Type B pancreatic cell (in vitro differentiated cells): Measurements from ENCODE around the gene GRIN2B. TPM values are rescaled to one million over a fixed set of nuclear protein-coding genes. Genes with fewer than 3 reads are reported as not detected.

ENCODE experiments used
- DNase-seq: peaks from one replicate; pipeline ENCODE4 v3.0.0; 2021; ENCODE audit warnings: mixed read lengths; ENCODE audit not compliant: unreplicated experiment; ENCODE audit errors: extremely low spot score
- H3K27ac Mint-ChIP-seq: 2 replicates; pipeline ENCODE4 v1.8.0; 2021; ENCODE audit warnings: mild to moderate bottlenecking, mixed read lengths
- H3K27me3 Mint-ChIP-seq: 2 replicates; pipeline ENCODE4 v1.8.0; 2021; ENCODE audit warnings: mixed read lengths
- H3K36me3 Mint-ChIP-seq: 2 replicates; pipeline ENCODE4 v1.8.0; 2021; ENCODE audit warnings: mixed read lengths
- H3K4me1 Mint-ChIP-seq: one replicate; pipeline ENCODE4 v1.8.0; 2021; ENCODE audit warnings: mixed read lengths; ENCODE audit not compliant: unreplicated experiment
- H3K4me3 Mint-ChIP-seq: 2 replicates; pipeline ENCODE4 v1.8.0; 2021; ENCODE audit warnings: mild to moderate bottlenecking, mixed read lengths
- H3K9me3 Mint-ChIP-seq: 2 replicates; pipeline ENCODE4 v1.8.0; 2021; ENCODE audit warnings: mixed read lengths
- total RNA-seq: library from RNA; stranded (reverse); gene quantifications from 2 replicates; pipeline ENCODE4 v1.2.1, GENCODE V29; 2021; ENCODE audit warnings: low replicate concordance
- TF ChIP-seq, protein P1 (sequence below): fragments of 200-600 bp; sonication (generic); conservative IDR thresholded peaks from 2 replicates; pipeline ENCODE4 v1.5.0; 2021; ENCODE audit warnings: antibody characterized with exemption, mild to moderate bottlenecking

Gene GRIN2B
- total RNA-seq, 1 donor from 2014 or later, result 1.6 TPM

DNA sequence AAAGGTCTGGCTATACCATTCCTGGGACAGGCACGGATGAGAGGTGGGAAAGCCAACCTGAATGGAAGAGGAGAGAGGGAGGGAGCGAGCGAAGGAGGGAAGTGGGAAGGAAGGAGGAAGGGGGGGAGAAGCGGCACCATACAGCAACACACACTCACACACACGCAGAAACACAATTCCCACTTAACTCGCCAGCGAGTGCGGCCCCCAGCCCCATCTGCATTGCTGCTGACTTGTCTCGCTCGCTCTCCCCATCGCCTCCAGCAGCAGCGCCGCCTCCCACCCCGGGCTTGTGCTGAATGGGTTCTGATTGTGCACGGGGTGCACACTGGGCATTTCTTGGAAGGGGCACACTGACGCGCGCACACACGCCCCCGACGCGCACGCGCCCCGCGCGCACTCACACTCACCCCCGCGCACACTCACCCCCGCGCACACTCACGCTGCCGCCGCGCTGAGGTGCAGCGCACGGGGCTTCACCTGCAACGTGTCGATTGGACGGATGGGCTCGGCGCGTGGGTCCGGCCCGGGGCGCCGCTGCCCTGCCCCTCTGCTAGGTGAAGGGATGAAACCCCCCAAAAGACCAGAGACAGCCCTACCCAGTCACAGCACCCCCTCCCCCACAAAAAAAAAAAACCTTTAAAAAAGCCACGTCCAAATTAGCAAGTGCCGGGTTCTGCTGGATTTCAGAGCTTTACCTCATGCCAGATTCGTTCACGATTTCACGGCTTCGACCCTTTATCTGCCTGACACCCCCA, 685 bp downstream of the GRIN2B start:
- DNase-seq, result no peak
- Mint-ChIP-seq H3K27ac (peak overlapping the region; percentile 37), H3K27me3 (peaks cover 89% of the 10 kb centered on the region), H3K36me3 (peaks cover 3% of the 10 kb centered on the region), H3K4me3 (peak overlapping the region; percentile 92), H3K9me3 (no peaks in the 10 kb centered on the region), H3K4me1 (no peaks in the 10 kb centered on the region)
- TF ChIP-seq, protein P1, sequence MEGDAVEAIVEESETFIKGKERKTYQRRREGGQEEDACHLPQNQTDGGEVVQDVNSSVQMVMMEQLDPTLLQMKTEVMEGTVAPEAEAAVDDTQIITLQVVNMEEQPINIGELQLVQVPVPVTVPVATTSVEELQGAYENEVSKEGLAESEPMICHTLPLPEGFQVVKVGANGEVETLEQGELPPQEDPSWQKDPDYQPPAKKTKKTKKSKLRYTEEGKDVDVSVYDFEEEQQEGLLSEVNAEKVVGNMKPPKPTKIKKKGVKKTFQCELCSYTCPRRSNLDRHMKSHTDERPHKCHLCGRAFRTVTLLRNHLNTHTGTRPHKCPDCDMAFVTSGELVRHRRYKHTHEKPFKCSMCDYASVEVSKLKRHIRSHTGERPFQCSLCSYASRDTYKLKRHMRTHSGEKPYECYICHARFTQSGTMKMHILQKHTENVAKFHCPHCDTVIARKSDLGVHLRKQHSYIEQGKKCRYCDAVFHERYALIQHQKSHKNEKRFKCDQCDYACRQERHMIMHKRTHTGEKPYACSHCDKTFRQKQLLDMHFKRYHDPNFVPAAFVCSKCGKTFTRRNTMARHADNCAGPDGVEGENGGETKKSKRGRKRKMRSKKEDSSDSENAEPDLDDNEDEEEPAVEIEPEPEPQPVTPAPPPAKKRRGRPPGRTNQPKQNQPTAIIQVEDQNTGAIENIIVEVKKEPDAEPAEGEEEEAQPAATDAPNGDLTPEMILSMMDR, result no peak

DNA sequence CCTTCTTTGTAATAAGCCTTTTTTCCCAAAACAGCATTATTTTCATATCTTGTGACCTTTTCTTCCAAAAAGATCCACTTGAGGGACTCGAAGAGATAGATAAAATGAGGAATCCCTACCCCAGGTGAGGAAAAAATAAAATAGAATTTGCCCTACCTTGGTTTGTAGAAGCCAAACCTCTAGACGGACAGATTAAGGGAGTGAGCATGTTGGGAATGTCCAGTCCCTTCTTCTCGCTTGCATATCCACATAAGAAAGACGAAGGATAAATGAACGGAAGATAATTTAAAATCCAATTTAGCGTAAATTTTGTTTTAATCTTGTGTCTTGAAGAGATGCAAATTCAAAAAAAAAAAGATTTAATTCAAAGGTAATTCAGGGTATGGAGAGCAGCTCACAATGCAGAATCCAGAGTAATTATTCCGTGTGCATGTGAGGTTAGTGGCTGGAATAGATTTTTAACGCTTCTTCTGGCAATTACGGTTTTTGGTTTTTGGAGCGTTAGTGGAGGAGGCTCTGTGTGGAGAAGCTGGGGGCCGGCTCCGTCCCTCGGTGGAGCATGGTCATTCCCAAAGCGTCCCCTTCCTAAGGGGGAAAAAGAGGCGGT, 1.5 kb downstream of the GRIN2B start:
- H3K4me1 Mint-ChIP-seq, result no peaks in the 10 kb centered on the region
- TF ChIP-seq, protein P1, result no peak
- H3K9me3 Mint-ChIP-seq, result no peaks in the 10 kb centered on the region
- peaks cover 95% of the 10 kb centered on the region for H3K27me3 Mint-ChIP-seq
- H3K36me3 Mint-ChIP-seq, result peaks cover 3% of the 10 kb centered on the region
- no peak for DNase-seq
- H3K4me3 Mint-ChIP-seq, result peak overlapping the region; percentile 92
- no peak overlapping the region for H3K27ac Mint-ChIP-seq

DNA sequence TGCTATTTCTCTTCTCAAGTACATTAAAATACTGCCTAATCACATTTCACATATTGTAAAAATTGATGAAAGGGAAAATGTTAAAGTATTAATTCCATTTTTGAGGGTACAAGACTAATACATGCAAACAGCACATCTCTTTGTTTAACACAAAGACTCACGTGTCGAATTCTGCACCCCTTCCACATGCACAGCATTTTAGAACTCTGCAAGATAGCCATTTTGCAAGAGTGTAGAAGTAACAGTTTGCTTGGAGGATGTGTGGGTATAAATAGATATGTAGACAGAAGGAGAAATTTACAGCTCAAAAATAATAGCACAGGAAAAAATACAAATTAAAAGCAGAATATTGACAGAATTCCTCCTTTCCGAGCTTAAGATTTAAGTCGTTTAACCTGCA, 2.5 kb downstream of the GRIN2B start:
- no peak for DNase-seq
- no peaks in the 10 kb centered on the region for H3K9me3 Mint-ChIP-seq

DNA sequence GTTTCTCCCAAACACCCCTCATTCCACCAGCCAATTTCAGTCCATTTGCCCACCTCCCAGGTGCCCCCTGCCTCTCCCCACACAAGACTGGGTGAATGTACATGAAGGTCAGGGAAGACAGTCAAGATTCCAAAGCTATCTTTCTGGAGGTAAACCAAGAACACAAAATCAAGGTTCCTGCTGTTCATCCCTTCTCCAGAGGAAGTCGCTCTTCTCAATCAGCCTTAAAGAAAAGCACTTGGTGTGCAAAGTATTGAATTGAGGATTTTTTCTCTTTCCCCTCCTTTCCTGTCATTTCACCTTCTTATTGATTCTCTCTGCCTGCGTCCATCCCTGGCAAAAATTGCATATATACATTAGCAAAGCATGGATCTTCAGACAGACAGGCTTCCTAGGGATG, 4.5 kb downstream of the GRIN2B start:
- no peak for DNase-seq
- peaks cover 93% of the 10 kb centered on the region for H3K27me3 Mint-ChIP-seq
- peaks cover 3% of the 10 kb centered on the region for H3K36me3 Mint-ChIP-seq
- H3K4me3 Mint-ChIP-seq, result no peak overlapping the region
- H3K9me3 Mint-ChIP-seq, result no peaks in the 10 kb centered on the region
- no peaks in the 10 kb centered on the region for H3K4me1 Mint-ChIP-seq
- H3K27ac Mint-ChIP-seq, result no peak overlapping the region
- TF ChIP-seq, protein P1, result no peak

More for the DNA sequence above, 2.5 kb downstream of the GRIN2B start:
- Mint-ChIP-seq H3K4me3 (peak overlapping the region; percentile 92), H3K27ac (no peak overlapping the region), H3K4me1 (no peaks in the 10 kb centered on the region), H3K36me3 (peaks cover 3% of the 10 kb centered on the region), H3K27me3 (peaks cover 97% of the 10 kb centered on the region)
- TF ChIP-seq, protein P1, result no peak

DNA sequence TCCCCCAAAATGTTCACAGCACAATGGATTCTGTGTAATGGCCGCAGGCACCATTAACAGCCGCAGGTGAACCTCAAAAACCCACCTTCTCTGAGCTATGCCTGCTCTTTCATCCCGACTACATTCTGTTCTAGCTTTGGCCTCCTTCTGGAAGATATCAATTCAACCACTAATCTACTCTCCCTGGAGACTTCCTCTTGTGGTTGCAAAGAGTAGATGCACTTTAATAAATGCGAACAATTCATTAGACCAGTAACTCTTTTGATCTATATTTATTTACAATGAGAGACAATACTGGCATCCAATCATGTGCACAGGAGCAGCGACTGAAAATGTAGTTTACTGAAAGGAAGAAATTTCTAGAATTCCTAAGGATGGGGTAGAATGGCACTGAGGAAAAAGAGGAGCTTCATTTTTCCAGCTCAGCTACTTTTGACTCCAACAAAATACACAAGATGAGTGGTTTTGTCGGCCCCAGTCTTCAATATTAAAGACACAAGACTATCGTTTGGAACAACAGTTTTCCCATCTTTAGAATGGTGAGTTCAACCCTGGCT, 5.3 kb downstream of the GRIN2B start:
- peaks cover 93% of the 10 kb centered on the region for H3K27me3 Mint-ChIP-seq
- H3K4me3 Mint-ChIP-seq, result no peak overlapping the region
- TF ChIP-seq, protein P1, result peak; percentile 43
- no peak overlapping the region for H3K27ac Mint-ChIP-seq
- no peaks in the 10 kb centered on the region for H3K4me1 Mint-ChIP-seq
- H3K36me3 Mint-ChIP-seq, result peaks cover 3% of the 10 kb centered on the region
- no peaks in the 10 kb centered on the region for H3K9me3 Mint-ChIP-seq
- no peak for DNase-seq
